ENCODE results near the gene MYT1.

- TF ChIP-seq CTCF (IDR thresholded peaks at IDR 0.05 in 2 of 3, conservative IDR thresholded peaks at IDR 0.05 in 1 of 3; ENCODE audit: borderline replicate concordance in 1 of 3, insufficient read depth in 1 of 3, low read depth in 2 of 3, low read length in 2 of 3) = no peak
- no peak for TF ChIP-seq ZFX (IDR thresholded peaks at IDR 0.05)
- TF ChIP-seq ZNF274 (IDR thresholded peaks at IDR 0.05; ENCODE audit: low read depth, low read length) = no peak
- no peak for TF ChIP-seq JUND (IDR thresholded peaks at IDR 0.05)
- TF ChIP-seq EZH2 (IDR thresholded peaks at IDR 0.05) = no peak
- TF ChIP-seq POLR2A (IDR thresholded peaks at IDR 0.05; ENCODE audit: borderline replicate concordance, extremely low read depth, insufficient read depth, insufficient read length) = no peak
- no peak for TF ChIP-seq REST (IDR thresholded peaks at IDR 0.05; ENCODE audit: low read depth)
- no peak for TF ChIP-seq POLR2AphosphoS5 (IDR thresholded peaks at IDR 0.05; ENCODE audit: low read depth, low read length)
Measured at GRCh38 chr20:64149141-64149540, 15.1 kb upstream of the MYT1 start.

All from HCT116 (cell line).